HCEC 1CT (cell line): ENCODE measurements around the gene AFF1.
"Not testable (repeated sequence)": the region's sequence is repeated elsewhere in the genome, so short reads cannot be mapped to it uniquely, and the experiment has no call there.

Experiments
- DNase-seq: peaks from one replicate; pipeline ENCODE4 v3.0.0-alpha.2; 2017

The AFF1 gene

GRCh38 chr4:86989658-86990057, 54.8 kb downstream of the AFF1 start:
- DNase-seq = not testable (repeated sequence)

GRCh38 chr4:86990510-86990909, 55.7 kb downstream of the AFF1 start:
- no peak for DNase-seq

- DNase-seq = no peak
These were observed 57.2 kb downstream of the AFF1 start for GRCh38 chr4:86991994-86992393.

GRCh38 chr4:86993909-86994681, 59.3 kb downstream of the AFF1 start:
- no peak for DNase-seq

GRCh38 chr4:86994686-86995085, 59.9 kb downstream of the AFF1 start:
- DNase-seq = no peak

- not testable (repeated sequence) for DNase-seq
These were observed 61.7 kb downstream of the AFF1 start for GRCh38 chr4:86996510-86996909.

- DNase-seq = no peak
These were observed 64.4 kb downstream of the AFF1 start for GRCh38 chr4:86999136-86999643.

- DNase-seq = no peak
These were observed 67.9 kb downstream of the AFF1 start for GRCh38 chr4:87002682-87003043.

GRCh38 chr4:87003266-87003665, 68.5 kb downstream of the AFF1 start:
- no peak for DNase-seq

- no peak for DNase-seq
These were observed 70.5 kb downstream of the AFF1 start for GRCh38 chr4:87005369-87005689.

- no peak for DNase-seq
These were observed 71.0 kb downstream of the AFF1 start for GRCh38 chr4:87005690-87006425.

GRCh38 chr4:87006426-87006675, 71.5 kb downstream of the AFF1 start:
- DNase-seq = no peak

GRCh38 chr4:87006676-87007527, 72.1 kb downstream of the AFF1 start:
- DNase-seq = peak; percentile 86

GRCh38 chr4:87007528-87008446, 73.0 kb downstream of the AFF1 start:
- peak; percentile 22 for DNase-seq

GRCh38 chr4:87009095-87009648, 74.4 kb downstream of the AFF1 start:
- no peak for DNase-seq

- DNase-seq = no peak
These were observed 75.4 kb downstream of the AFF1 start for GRCh38 chr4:87010192-87010591.

GRCh38 chr4:87011340-87012034, 76.7 kb downstream of the AFF1 start:
- peak; percentile 84 for DNase-seq

GRCh38 chr4:87012265-87012953, 77.6 kb downstream of the AFF1 start:
- DNase-seq = no peak

GRCh38 chr4:87012954-87013308, 78.1 kb downstream of the AFF1 start:
- DNase-seq = not testable (repeated sequence)

GRCh38 chr4:87014284-87014782, 79.5 kb downstream of the AFF1 start:
- DNase-seq = peak; percentile 52

GRCh38 chr4:87015416-87015815, 80.6 kb downstream of the AFF1 start:
- DNase-seq = no peak
